Heart right ventricle (tissue), 16 donors: ENCODE results near the gene HSPG2. TPM values are rescaled to one million over a fixed set of nuclear protein-coding genes. Genes with fewer than 3 reads are reported as not detected.

ENCODE experiments used
- ATAC-seq, 8 donors: fragments of 200-7000 bp; cut with Tn5 transposase; one replicate each; pipeline ENCODE4 v1.9.1; 2020; ENCODE audit warnings: mild to moderate bottlenecking in 8 of 8, moderate library complexity in 8 of 8, moderate number of reproducible peaks in 1 of 8
- DNase-seq, 2 donors: peaks; one replicate each; pipeline ENCODE4 v3.0.0-alpha.2; 2020
- H3K27ac ChIP-seq, 10 donors: fragments of 200-600 bp; sonication (generic) in 2 of 10; one replicate each; pipeline versions ENCODE4 v1.5.0 to v1.8.0; 2020 to 2022; ENCODE audit warnings: mild to moderate bottlenecking in 3 of 10
- H3K27me3 ChIP-seq, 7 donors: fragments of 200-600 bp; one replicate each; pipeline ENCODE4 v1.8.0; 2021 to 2022; ENCODE audit warnings: mild to moderate bottlenecking in 2 of 7
- H3K36me3 ChIP-seq, 9 donors: fragments of 200-600 bp; sonication (generic) in 1 of 9; one replicate each; pipeline versions ENCODE4 v1.5.0 to v1.8.0; 2020 to 2022; ENCODE audit warnings: mild to moderate bottlenecking in 2 of 9
- H3K4me1 ChIP-seq, 9 donors: fragments of 200-600 bp; sonication (generic) in 1 of 9; one replicate each; pipeline versions ENCODE4 v1.5.0 to v1.8.0; 2020 to 2022; ENCODE audit warnings: mild to moderate bottlenecking in 4 of 9
- H3K4me3 ChIP-seq, 10 donors: fragments of 200-600 bp; sonication (generic) in 2 of 10; one replicate each; pipeline versions ENCODE4 v1.5.0 to v1.8.0; 2020 to 2022; ENCODE audit warnings: mild to moderate bottlenecking in 7 of 10, moderate library complexity in 2 of 10
- H3K9me3 ChIP-seq, 11 donors: fragments of 200-600 bp in 10 of 11; sonication (generic) in 2 of 11; one replicate each; pipeline versions ENCODE4 v1.5.0 to v1.8.0; 2013 to 2022; ENCODE audit warnings: mild to moderate bottlenecking in 2 of 11, control low read depth in 1 of 11, moderate library complexity in 1 of 11
- CTCF ChIP-seq, 9 donors: fragments of 200-600 bp; sonication (generic) in 2 of 9; IDR thresholded peaks; one replicate each; pipeline versions ENCODE4 v1.5.0 to v1.8.0; 2021 to 2022; ENCODE audit warnings: antibody characterized with exemption in 9 of 9, mild to moderate bottlenecking in 5 of 9, moderate library complexity in 1 of 9
- WGBS, 2 donors: extraction: QIAGEN DNeasy Blood & Tissue Kit; methylation state at CpG; one replicate each; pipeline ENCODE4 v1.1.7; 2013; ENCODE audit warnings: inconsistent platforms in 1 of 2; 5-methylcytosine and 5-hydroxymethylcytosine counted together
- intact Hi-C, 10 donors: fragments of 100-400 bp; cut with DNase I; formaldehyde crosslinking; loops; one replicate each; pipeline versions ENCODE4 v1.11.1 to v1.14.2; 2022
- polyA plus RNA-seq, 2 donors: library from polyadenylated mRNA; stranded (reverse); fragments of 200-250 nt; gene quantifications; one replicate each; pipeline ENCODE4 v1.2.3, GENCODE V29; 2013
- total RNA-seq, 10 donors: library from RNA; stranded (reverse); fragmentation: NEBNext Ultra II Directional in 3 of 10; extraction: Animal tissue kit (Norgen Biotek cat#: 25700) in 3 of 10; gene quantifications; one replicate each; pipeline versions ENCODE4 v1.2.1 to v1.2.4, GENCODE V29; 2021 to 2023
- donor health status: Arrhythmogenic right ventricular cardiomyopathy.
- donor health status: ischemic (EF 13 %, LVEDD 7.1; RV severe dilation, severe dysfunction).
- donor health status: healthy with polysubstance abuse.
- donor health status: DM: no; HTN: yes; CAD: no.
- donor health status: DM: no; HTN: no; CAD: no.
- donor health status: ischemic (EF 25% LVEDD 6.9; RV normal size, moderate dysfunction).
- donor health status: ischemic (EF 25% LVEDD 5.7; RV mildly dilated, moderate dysfunction).
- donor health status: healthy.
- donor health status: DM: yes; HTN: yes; CAD: no.
- donor health status: Ischemic cardiomyopathy.
- donor health status: ischemic (EF 35%, LVEDD 5.7; RV mildly dilated, moderate dysfunction).
- donor health status: nonischemic (EF 11% LVEDD 7.7; RV severe dilation, severe dysfunction).
- donor health status: DM: yes; HTN: yes; CAD: no.
- donor health status: PGD.
- donor health status: ischemic (EF 29% LVEDD 5.4; RV normal size, mild dysfunction).
- donor health status: nonischemic (EF 23%, LVEDD 6.1; RV moderate dilation, normal function).

Gene HSPG2
- total and polyA plus RNA-seq, 12 donors = 221 to 508 (median 310) TPM

- 53 to 61% methylated on average over 15 of the region's 15 CpGs for WGBS, 2 donors
- no peaks in the 10 kb centered on the region for H3K27me3 ChIP-seq
- H3K36me3 ChIP-seq = peaks cover 18 to 100% (median 94%) of the 10 kb centered on the region in 9 donors
- TF ChIP-seq CTCF (IDR thresholded peaks at IDR 0.05) = no peak
- H3K27ac ChIP-seq = peak overlapping the region in 4 of 10 donors; percentile 9 to 53 (median 27)
- H3K4me3 ChIP-seq = no peak overlapping the region
- H3K9me3 ChIP-seq = no peaks in the 10 kb centered on the region
- DNase-seq (no peak), ATAC-seq (no peak)
- intact Hi-C loops = no loop called here
- H3K4me1 ChIP-seq = peaks cover 0 to 17% (median 0%) of the 10 kb centered on the region in 9 donors
Measured at GRCh38 chr1:21857840-21858670, 79.1 kb downstream of the HSPG2 start.

GRCh38 chr1:21857142-21857839 is 79.8 kb downstream of the HSPG2 start:
- Histone ChIP-seq H3K9me3 (no peaks in the 10 kb centered on the region), H3K4me3 (no peak overlapping the region), H3K27ac (peak overlapping the region in 1 of 10 donors; percentile 53), H3K36me3 (peaks cover 18 to 100% (median 100%) of the 10 kb centered on the region in 9 donors), H3K4me1 (peaks cover 0 to 17% (median 0%) of the 10 kb centered on the region in 9 donors), H3K27me3 (no peaks in the 10 kb centered on the region)
- intact Hi-C loops = no loop called here
- DNase-seq (no peak), ATAC-seq (no peak)
- TF ChIP-seq CTCF (IDR thresholded peaks at IDR 0.05) = no peak
- 83 to 86% methylated on average over 14 of the region's 14 CpGs for WGBS, 2 donors

- WGBS, 2 donors = 90 to 91% methylated on average over 34 to 35 of the region's 35 CpGs
- peak in 4 of 8 donors; percentile 2 to 17 (median 6) for ATAC-seq
- no peak for DNase-seq
- Histone ChIP-seq H3K36me3 (peaks cover 11 to 100% (median 100%) of the 10 kb centered on the region in 9 donors), H3K27ac (no peak overlapping the region), H3K4me3 (no peak overlapping the region), H3K9me3 (no peaks in the 10 kb centered on the region), H3K27me3 (no peaks in the 10 kb centered on the region), H3K4me1 (peaks cover 0 to 15% (median 0%) of the 10 kb centered on the region in 9 donors)
- no peak for TF ChIP-seq CTCF (IDR thresholded peaks at IDR 0.05)
- intact Hi-C loops = no loop called here
Measured at GRCh38 chr1:21855257-21856096, 81.6 kb downstream of the HSPG2 start.

DNA sequence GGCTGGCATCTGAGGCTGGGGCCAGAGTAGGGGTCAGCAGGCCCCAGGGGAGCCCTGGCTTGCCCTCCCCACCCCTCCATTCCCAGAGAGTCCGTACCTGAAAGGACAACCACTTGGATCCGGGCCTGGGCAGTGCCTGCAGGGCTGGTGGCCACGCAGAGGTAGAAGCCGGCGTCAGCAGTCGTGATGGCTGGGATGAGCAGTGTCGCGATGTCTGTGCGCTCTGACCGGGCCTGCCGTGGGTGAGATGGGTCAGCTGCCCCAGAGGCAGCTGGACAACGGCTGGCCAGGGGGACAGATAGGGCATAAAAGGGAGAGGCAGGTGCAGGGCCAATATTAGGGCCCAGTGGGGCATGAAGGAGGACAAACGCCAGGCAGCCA is 82.4 kb downstream of the HSPG2 start:
- no peak for TF ChIP-seq CTCF (IDR thresholded peaks at IDR 0.05)
- H3K4me3 ChIP-seq = no peak overlapping the region
- peaks cover 11 to 100% (median 100%) of the 10 kb centered on the region in 9 donors for H3K36me3 ChIP-seq
- peaks cover 0 to 15% (median 0%) of the 10 kb centered on the region in 9 donors for H3K4me1 ChIP-seq
- no peaks in the 10 kb centered on the region for H3K27me3 ChIP-seq
- H3K9me3 ChIP-seq = no peaks in the 10 kb centered on the region
- DNase-seq (no peak), ATAC-seq (peak in 1 of 8 donors; percentile 3)
- whole genome bisulfite sequencing, 2 donors = 92 to 93% methylated on average over 12 to 13 of the region's 13 CpGs
- intact Hi-C loops = no loop called here
- no peak overlapping the region for H3K27ac ChIP-seq
